K562 (cell line): ENCODE results near the gene GAS2L2. TPM values are rescaled to one million over a fixed set of nuclear protein-coding genes. Genes with fewer than 3 reads are reported as not detected.

ENCODE experiments used
- ATAC-seq: fragments of 200-7000 bp; cut with Tn5 transposase; 3 replicates; pipeline ENCODE4 v1.9.1; 2020; ENCODE audit warnings: moderate library complexity
- BruUV-seq: library from RNA; stranded (reverse); fragments of 400-500 nt; replicated peaks from 2 replicates; lab custom pipeline; 2021; lab: Mats Ljungman, UMichigan
- CTCF ChIA-PET: fragments of 300-600 bp; formaldehyde crosslinking; extraction: SDS; loops from one replicate; lab custom pipeline; 2021; ENCODE audit warnings: low intra/inter-chr PET ratio; lab: Yijun Ruan, JAX
- POLR2A ChIA-PET: fragments of 300-600, 350-650 bp; sonication (Branson Sonifier 250); formaldehyde crosslinking; extraction: SDS; loops from one replicate; lab custom pipeline; 2021; ENCODE audit warnings: antibody characterized with exemption, inconsistent platforms; lab: Yijun Ruan, JAX
- DNase-seq, 4 experiments: peaks; one replicate each; pipeline versions ENCODE4 v3.0.0 to v3.0.0-alpha.2; 2011 to 2018; ENCODE audit warnings: low spot score in 3 of 4, mixed read lengths in 3 of 4; ENCODE audit errors: extremely low read depth in 1 of 4
- FAIRE-seq: peaks from 2 replicates; lab custom pipeline; 2011; peaks lifted over from hg19 to GRCh38; lab: Jason Lieb, UNC
- H2AFZ ChIP-seq: 2 replicates; pipeline ENCODE4 v1.6.0; 2011; ENCODE audit warnings: low read depth, low read length, control low read depth, inconsistent platforms
- H3K27ac ChIP-seq: fragments of 200-600 bp; 3 replicates; pipeline ENCODE4 v1.8.0; 2011; ENCODE audit warnings: low read depth, mild to moderate bottlenecking, control low read depth, inconsistent platforms, low read length, moderate library complexity, mixed read lengths; ENCODE audit errors: extremely low read depth
- H3K27me3 ChIP-seq, 2 experiments: fragments of 300-600 bp in 1 of 2; 2 replicates in 1 of 2; 3 replicates in 1 of 2; pipeline versions ENCODE4 v1.6.0 to v1.8.0; 2011; ENCODE audit warnings: inconsistent platforms in 2 of 2, low read length in 2 of 2, mild to moderate bottlenecking in 1 of 2, mixed read lengths in 1 of 2, moderate library complexity in 1 of 2; ENCODE audit not compliant: control insufficient read depth in 2 of 2, insufficient read depth in 2 of 2
- H3K36me3 ChIP-seq: fragments of 300-600 bp; 3 replicates; pipeline ENCODE4 v1.8.0; 2011; ENCODE audit warnings: mild to moderate bottlenecking, low read length, inconsistent platforms; ENCODE audit not compliant: control insufficient read depth, insufficient read depth
- H3K4me1 ChIP-seq, 2 experiments: fragments of 200-600 bp in 1 of 2; replicated peaks in 1 of 2; 2 replicates in 1 of 2; 3 replicates in 1 of 2; pipeline versions ENCODE4 v1.5.1 to v1.8.0; 2011; ENCODE audit warnings: inconsistent platforms in 2 of 2, low read length in 2 of 2, mild to moderate bottlenecking in 1 of 2, mixed read lengths in 1 of 2, moderate library complexity in 1 of 2; ENCODE audit not compliant: control insufficient read depth in 2 of 2, insufficient read depth in 2 of 2
- H3K4me2 ChIP-seq: 2 replicates; pipeline ENCODE4 v1.6.1; 2011; ENCODE audit warnings: low read length, control low read depth, inconsistent platforms, mixed read lengths; ENCODE audit not compliant: insufficient read depth
- H3K4me3 ChIP-seq: fragments of 200-600 bp; sonication (generic), shearing (Covaris generic); 2 replicates; pipeline ENCODE4 v1.5.1; 2016; ENCODE audit warnings: control low read depth, inconsistent platforms
- H3K79me2 ChIP-seq: fragments of 200-600 bp; 3 replicates; pipeline ENCODE4 v1.8.0; 2011; ENCODE audit warnings: low read length, inconsistent platforms; ENCODE audit not compliant: control insufficient read depth, insufficient read depth
- H3K9ac ChIP-seq, 2 experiments: 2 replicates each; pipeline versions ENCODE4 v1.6.0 to v1.6.1; 2011; ENCODE audit warnings: low read depth in 2 of 2, low read length in 2 of 2, control low read depth in 1 of 2, inconsistent platforms in 1 of 2, mild to moderate bottlenecking in 1 of 2, mixed read lengths in 1 of 2; ENCODE audit not compliant: insufficient read depth in 1 of 2
- H3K9me1 ChIP-seq: one replicate; pipeline ENCODE4 v1.6.0; 2011; ENCODE audit warnings: inconsistent platforms, mild to moderate bottlenecking, low read length, moderate library complexity; ENCODE audit not compliant: control insufficient read depth, insufficient read depth
- H3K9me3 ChIP-seq: replicated peaks from 2 replicates; pipeline ENCODE4 v1.5.1; 2011; ENCODE audit warnings: low read depth, low read length, inconsistent platforms; ENCODE audit not compliant: control insufficient read depth, insufficient read depth
- H4K20me1 ChIP-seq: replicated peaks from 2 replicates; pipeline ENCODE4 v1.6.1; 2011; ENCODE audit warnings: low read length, inconsistent platforms, mixed read lengths; ENCODE audit not compliant: control insufficient read depth, insufficient read depth
- CBX5 ChIP-seq: IDR thresholded peaks from 2 replicates; pipeline ENCODE4 v1.6.1; 2014; ENCODE audit warnings: low read depth, borderline replicate concordance
- CREM ChIP-seq: IDR thresholded peaks from 2 replicates; pipeline ENCODE4 v1.6.1; 2014; ENCODE audit warnings: antibody characterized with exemption, low read depth
- E2F8 ChIP-seq: fragments of 450-650 bp; IDR thresholded peaks from 2 replicates; pipeline ENCODE4 v1.7.1; 2018; ENCODE audit warnings: mild to moderate bottlenecking, low read depth; ENCODE audit not compliant: partially characterized antibody
- HMGN3 ChIP-seq: IDR thresholded peaks from 2 replicates; pipeline ENCODE4 v1.6.1; 2011; ENCODE audit warnings: borderline replicate concordance, low read depth, mild to moderate bottlenecking, mixed read lengths, low read length; ENCODE audit not compliant: insufficient read length; ENCODE audit errors: extremely low read depth
- HNRNPL ChIP-seq: fragments of 200-400 bp; formaldehyde crosslinking; IDR thresholded peaks from 2 replicates; pipeline ENCODE4 v1.6.1; 2017; ENCODE audit warnings: low read depth, mild to moderate bottlenecking, low read length
- MAZ ChIP-seq, 2 experiments: fragments of 450-650 bp in 1 of 2; sonication (generic) in 1 of 2; formaldehyde crosslinking; IDR thresholded peaks in 1 of 2; conservative IDR thresholded peaks in 1 of 2; 2 replicates each; pipeline versions ENCODE4 v1.4.0 to v1.5.0; 2020; ENCODE audit warnings: mild to moderate bottlenecking in 1 of 2, missing genetic modification reagents in 1 of 2
- MBD1 ChIP-seq: fragments of 250-450 bp; sonication (Bioruptor Pico); IDR thresholded peaks from 2 replicates; pipeline ENCODE4 v1.8.0; 2022; ENCODE audit warnings: inconsistent platforms
- NR2F6 ChIP-seq: fragments of 450-650 bp; formaldehyde crosslinking; IDR thresholded peaks from 2 replicates; pipeline ENCODE4 v1.4.0; 2020; ENCODE audit warnings: mild to moderate bottlenecking
- OTX1 ChIP-seq: fragments of 450-650 bp; formaldehyde crosslinking; IDR thresholded peaks from 2 replicates; pipeline ENCODE4 v1.4.0; 2022; ENCODE audit warnings: mild to moderate bottlenecking
- ZNF609 ChIP-seq: sonication (generic); formaldehyde crosslinking; IDR thresholded peaks from 2 replicates; pipeline ENCODE4 v1.8.1; 2023; ENCODE audit warnings: missing genetic modification reagents, mild to moderate bottlenecking, borderline replicate concordance
- WGBS: fragments of 100-300 bp; shearing (Covaris generic); methylation state at CpG from one replicate; pipeline ENCODE4 v1.1.6; 2016; ENCODE audit warnings: low coverage, mixed read lengths; ENCODE audit not compliant: insufficient coverage; ENCODE audit errors: missing lambda C conversion rate; 5-methylcytosine and 5-hydroxymethylcytosine counted together
- in situ Hi-C: fragments of 300-500 bp; cut with MboI; formaldehyde crosslinking; loops from 4 replicates; pipeline ENCODE4 v1.15.0; 2018; ENCODE audit warnings: inconsistent platforms, mixed read lengths
- intact Hi-C: fragments of 100-400 bp; cut with micrococcal nuclease; formaldehyde crosslinking; loops from 2 replicates; pipeline ENCODE4 v1.14.2; 2022
- polyA plus RNA-seq, 8 experiments: library from polyadenylated mRNA; depleted of rRNA in 4 of 8; stranded (reverse) in 5 of 8; unstranded in 3 of 8; fragments of >200 nt; fragmentation: Nextera tagmentation in 2 of 8; fragmentation: Illumina TruSeq in 1 of 8; extraction: Ambion mirVana in 2 of 8; extraction: Trizol in 1 of 8; gene quantifications; 2 replicates each; pipeline versions ENCODE4 v1.2.1 to v1.2.3, GENCODE V29; 2011 to 2014; ENCODE audit warnings: inconsistent platforms in 1 of 8, missing spikeins in 1 of 8
- total RNA-seq, 7 experiments: library from RNA; depleted of rRNA in 6 of 7; stranded (reverse); fragments of >200 nt in 6 of 7; fragmentation: Illumina TruSeq in 2 of 7; extraction: Trizol in 2 of 7; gene quantifications; 2 replicates each; pipeline versions ENCODE4 v1.2.1 to v1.2.3, GENCODE V29; 2011 to 2021; ENCODE audit warnings: low replicate concordance in 1 of 7

Gene GAS2L2
- total and polyA plus RNA-seq, 9 of the 15 experiments (the other 6 are each of a cell fraction or from before 2014, with no cell fraction given) = not detected

DNA sequence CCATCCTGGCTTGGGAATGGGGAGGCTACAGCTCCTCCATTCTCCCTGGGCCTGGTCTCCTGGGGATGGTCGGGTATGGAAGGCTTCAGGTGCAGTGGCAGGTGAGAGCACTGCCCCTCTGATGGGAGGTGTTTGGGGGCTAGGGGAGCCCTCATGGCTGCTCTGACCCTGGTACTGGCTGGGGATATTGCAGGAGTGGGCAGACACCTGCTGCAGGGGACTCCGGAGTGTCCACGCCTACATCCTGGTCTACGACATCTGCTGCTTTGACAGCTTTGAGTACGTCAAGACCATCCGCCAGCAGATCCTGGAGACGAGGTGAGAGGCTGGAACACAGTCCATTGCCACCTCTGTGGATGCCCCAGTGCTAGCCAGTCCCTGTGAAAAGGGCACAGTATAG, 12.8 kb downstream of the GAS2L2 start (continued):
- TF ChIP-seq ZNF609 (CRISPR knock-in tag) (no peak), CREM (no peak), NR2F6 (CRISPR knock-in tag) (no peak)

DNA sequence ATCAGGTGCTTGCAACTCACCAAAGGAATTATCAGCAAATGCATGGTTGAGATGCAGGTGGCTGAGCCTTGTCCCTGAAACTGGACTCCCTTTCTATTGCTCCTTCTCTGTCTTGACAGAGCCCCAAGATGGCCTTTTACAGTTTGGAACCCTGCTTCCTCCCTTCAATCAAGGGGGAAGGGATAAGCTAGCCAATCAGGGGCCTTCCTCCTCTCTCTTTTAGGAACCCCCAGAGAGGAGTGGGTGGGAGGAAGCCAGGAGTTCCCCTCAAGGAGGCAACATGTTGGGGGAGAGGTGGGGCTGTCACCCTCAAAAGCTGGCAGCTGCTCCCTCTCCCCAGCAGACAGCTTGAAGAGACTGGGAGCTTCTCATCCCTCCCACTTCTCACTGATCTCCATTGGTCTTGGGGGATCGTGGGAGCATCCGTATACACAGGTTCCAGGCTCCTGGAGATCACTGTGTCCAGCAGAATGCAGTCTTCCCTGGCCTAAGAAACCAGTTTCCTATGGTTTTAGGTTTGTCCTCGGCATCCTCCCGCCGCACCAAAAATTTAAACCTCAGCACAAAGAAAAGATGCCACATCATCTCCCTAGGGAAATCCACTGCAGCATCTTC, 14.4 kb downstream of the GAS2L2 start:
- WGBS = 2% methylated on average over 5 of the region's 5 CpGs
- Histone ChIP-seq H3K27me3 (peaks cover 33 to 75% of the 10 kb centered on the region in 2 experiments), H3K9me3 (no peaks in the 10 kb centered on the region), H3K4me2 (no peak overlapping the region), H3K4me3 (no peak overlapping the region), H2AFZ (no peak overlapping the region), H3K9ac (no peak overlapping the region), H3K36me3 (no peaks in the 10 kb centered on the region), H3K79me2 (no peaks in the 10 kb centered on the region), H4K20me1 (peaks cover 4% of the 10 kb centered on the region; the same call in 1 of the 2 replicates), H3K9me1 (peaks cover 4% of the 10 kb centered on the region), H3K4me1 (peaks cover 0 to 17% of the 10 kb centered on the region in 2 experiments; a peak in 2 of 5 replicates), H3K27ac (no peak overlapping the region)
- ChIA-PET POLR2A (interaction anchor here (0.5 to 0.6 kb wide), 2 partner anchors 162 to 659 kb away, joined by 3 to 4 read pairs; no protein-coding TSS in a partner anchor), CTCF (interaction anchor here (0.7 kb wide), 1 partner anchor 201 kb away, joined by 3 read pairs; the partner anchor contains the start of gene SLFN12L)
- no TSS peak for BruUV-seq
- FAIRE-seq (no peak), DNase-seq (no peak), ATAC-seq (no peak)
- intact Hi-C loops = no loop called here
- in situ Hi-C loops = loop anchor here (25.0 kb wide), 1 partner anchor 1301 kb away; no protein-coding TSS in a partner anchor
- TF ChIP-seq MAZ (CRISPR knock-in tag; conservative IDR thresholded peaks at IDR 0.05 in 1 of 2, IDR thresholded peaks at IDR 0.05 in 1 of 2) (no peak), OTX1 (CRISPR knock-in tag) (no peak), CBX5 (no peak), HMGN3 (no peak), E2F8 (no peak), HNRNPL (no peak), MBD1 (CRISPR knock-in tag) (no peak)
